Measurements from ENCODE around the gene WWOX.
A peak's percentile ranks its signal among the peaks of the same experiment; 100 is the strongest.

Gene WWOX

DNA sequence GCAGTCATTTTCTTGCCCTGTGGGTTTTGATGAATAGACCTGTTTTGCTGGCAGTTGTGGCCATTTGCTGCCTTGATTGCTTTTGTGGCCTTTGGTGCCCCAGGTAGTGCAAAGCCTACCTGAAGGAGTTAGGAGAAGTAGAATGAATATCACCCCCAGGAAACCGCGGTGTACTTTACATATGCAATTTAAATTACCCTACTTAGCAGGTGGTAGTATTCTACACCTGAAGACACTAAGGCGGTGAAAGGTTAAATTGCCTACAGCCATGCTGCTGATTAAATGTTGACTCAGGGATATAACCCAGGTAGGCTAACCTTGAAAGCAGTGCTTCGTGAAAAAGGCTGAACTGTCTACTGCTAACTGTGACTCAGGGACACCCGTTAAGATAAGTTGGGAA lies 27.2 kb upstream of the WWOX start:
- no peak for DNase-seq (ENCODE audit: low read depth, low spot score)
- H3K36me3 ChIP-seq (ENCODE audit: insufficient read depth, low read length), result no peaks in the 10 kb centered on the region

DNA sequence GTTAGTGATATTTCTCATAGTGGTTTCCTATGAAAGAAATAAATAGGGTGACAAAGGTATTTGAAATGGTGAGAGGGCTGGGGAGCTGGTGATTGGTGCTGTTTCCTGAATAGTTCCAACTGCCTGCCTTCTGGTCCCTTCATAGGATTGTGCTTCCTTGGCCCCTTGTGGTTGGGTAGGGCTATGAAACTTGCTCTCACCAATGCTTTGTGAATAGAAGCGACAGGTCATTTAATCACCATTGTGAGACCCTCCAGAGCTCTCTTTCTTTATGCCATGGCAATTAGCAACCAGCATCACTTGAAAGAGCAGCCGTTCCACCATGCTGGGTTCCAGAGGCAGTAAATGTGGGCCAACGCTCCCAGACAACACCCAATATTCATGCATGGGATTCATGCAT lies 23.7 kb upstream of the WWOX start:
- TF ChIP-seq POLR2AphosphoS5 (IDR thresholded peaks at IDR 0.05; ENCODE audit: borderline replicate concordance, low read depth, low read length) (no peak), EZH2 (IDR thresholded peaks at IDR 0.05) (no peak), FOXP2 (optimal IDR thresholded peaks at IDR 0.05; ENCODE audit: control extremely low read depth, extremely low read length, insufficient read depth) (no peak)
- no peaks in the 10 kb centered on the region for H3K9me3 ChIP-seq (ENCODE audit: low read depth, low read length)
- H3K27ac ChIP-seq, result no peak overlapping the region
- H3K9ac ChIP-seq (ENCODE audit: insufficient read length), result no peak overlapping the region
- H3K4me3 ChIP-seq, result no peak overlapping the region
- no peaks in the 10 kb centered on the region for H3K36me3 ChIP-seq (ENCODE audit: insufficient read depth, low read length)
- no peak for DNase-seq (ENCODE audit: low read depth, low spot score)

More for the DNA sequence above, 27.2 kb upstream of the WWOX start:
- Histone ChIP-seq H3K9ac (ENCODE audit: insufficient read length) (no peak overlapping the region), H3K27ac (no peak overlapping the region), H3K9me3 (ENCODE audit: low read depth, low read length) (no peaks in the 10 kb centered on the region), H3K4me3 (no peak overlapping the region)
- TF ChIP-seq EZH2 (IDR thresholded peaks at IDR 0.05) (no peak), POLR2AphosphoS5 (IDR thresholded peaks at IDR 0.05; ENCODE audit: borderline replicate concordance, low read depth, low read length) (no peak), FOXP2 (optimal IDR thresholded peaks at IDR 0.05; ENCODE audit: control extremely low read depth, extremely low read length, insufficient read depth) (no peak)

DNA sequence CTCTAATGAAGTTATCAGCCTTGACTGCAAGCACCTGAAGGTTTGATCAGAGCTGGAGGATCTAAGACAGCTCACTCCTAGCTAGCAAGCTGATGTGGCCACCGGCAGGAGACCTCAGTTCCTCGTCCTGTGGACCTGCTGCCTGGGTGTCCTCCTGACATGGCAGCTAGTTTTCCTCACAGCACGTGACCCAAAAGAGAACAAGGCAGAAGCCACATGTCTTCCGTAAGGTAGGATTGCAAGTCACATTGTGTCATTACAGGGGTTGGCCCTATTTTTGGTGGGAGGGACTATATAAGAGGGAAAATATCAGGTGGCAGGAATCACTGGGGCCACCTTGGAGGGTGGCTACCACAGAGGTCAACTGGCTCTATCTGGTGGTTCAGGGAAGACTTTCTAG lies 18.1 kb upstream of the WWOX start:
- H3K4me3 ChIP-seq, result no peak overlapping the region
- TF ChIP-seq POLR2AphosphoS5 (IDR thresholded peaks at IDR 0.05; ENCODE audit: borderline replicate concordance, low read depth, low read length), result no peak
- no peak for TF ChIP-seq FOXP2 (optimal IDR thresholded peaks at IDR 0.05; ENCODE audit: control extremely low read depth, extremely low read length, insufficient read depth)
- no peak for TF ChIP-seq EZH2 (IDR thresholded peaks at IDR 0.05)
- no peaks in the 10 kb centered on the region for H3K36me3 ChIP-seq (ENCODE audit: insufficient read depth, low read length)
- no peak overlapping the region for H3K27ac ChIP-seq
- H3K9ac ChIP-seq (ENCODE audit: insufficient read length), result no peak overlapping the region
- DNase-seq (ENCODE audit: low read depth, low spot score), result no peak
- H3K9me3 ChIP-seq (ENCODE audit: low read depth, low read length), result no peaks in the 10 kb centered on the region

DNA sequence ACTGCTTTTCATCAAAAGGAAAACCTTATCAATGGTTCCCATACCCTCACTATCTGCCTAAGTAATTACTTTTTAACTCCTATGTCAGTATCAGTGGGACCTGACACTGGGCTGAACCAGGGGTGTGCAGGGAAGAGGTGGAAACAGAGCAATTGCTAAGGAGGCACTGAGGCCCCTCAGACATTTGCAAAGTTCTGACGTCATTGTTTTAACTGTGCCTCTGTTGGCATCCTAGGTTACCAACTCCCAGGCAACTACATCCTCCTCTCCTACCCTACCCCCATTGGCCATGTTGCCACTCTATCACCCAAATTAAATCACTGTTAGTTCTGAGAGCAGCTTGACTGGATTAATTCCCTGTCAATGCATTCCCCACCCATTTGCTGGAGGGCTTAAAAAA lies 8.0 kb upstream of the WWOX start:
- TF ChIP-seq FOXP2 (optimal IDR thresholded peaks at IDR 0.05; ENCODE audit: control extremely low read depth, extremely low read length, insufficient read depth) (no peak), POLR2AphosphoS5 (IDR thresholded peaks at IDR 0.05; ENCODE audit: borderline replicate concordance, low read depth, low read length) (no peak), EZH2 (IDR thresholded peaks at IDR 0.05) (no peak)
- H3K4me3 ChIP-seq, result no peak overlapping the region
- no peak overlapping the region for H3K27ac ChIP-seq
- DNase-seq (ENCODE audit: low read depth, low spot score), result no peak
- H3K9ac ChIP-seq (ENCODE audit: insufficient read length), result no peak overlapping the region
- no peaks in the 10 kb centered on the region for H3K36me3 ChIP-seq (ENCODE audit: insufficient read depth, low read length)
- H3K9me3 ChIP-seq (ENCODE audit: low read depth, low read length), result no peaks in the 10 kb centered on the region

DNA sequence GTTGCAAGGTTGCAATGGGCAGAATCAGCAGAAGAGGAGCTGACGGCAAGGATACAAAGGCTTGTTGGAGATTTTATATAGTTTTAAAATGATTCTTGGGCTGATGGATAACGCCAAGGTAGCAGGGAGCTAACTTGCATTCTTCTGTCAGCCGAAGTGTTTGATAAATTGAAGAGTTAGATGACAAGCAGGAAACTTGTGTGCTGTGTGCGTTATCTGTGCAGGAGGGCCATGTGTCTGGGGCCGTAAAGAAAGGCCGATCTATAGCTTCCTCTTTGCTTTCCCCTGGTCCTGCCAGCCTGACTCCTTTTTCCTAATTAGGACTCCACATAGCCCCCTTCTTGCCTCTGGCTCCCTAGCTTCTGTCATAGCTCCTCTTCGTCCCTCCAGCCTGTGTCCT lies 6.7 kb upstream of the WWOX start:
- peak overlapping the region; percentile 51 for H3K27ac ChIP-seq
- no peak for DNase-seq (ENCODE audit: low read depth, low spot score)
- TF ChIP-seq EZH2 (IDR thresholded peaks at IDR 0.05) (no peak), FOXP2 (optimal IDR thresholded peaks at IDR 0.05; ENCODE audit: control extremely low read depth, extremely low read length, insufficient read depth) (no peak), POLR2AphosphoS5 (IDR thresholded peaks at IDR 0.05; ENCODE audit: borderline replicate concordance, low read depth, low read length) (no peak)

DNA sequence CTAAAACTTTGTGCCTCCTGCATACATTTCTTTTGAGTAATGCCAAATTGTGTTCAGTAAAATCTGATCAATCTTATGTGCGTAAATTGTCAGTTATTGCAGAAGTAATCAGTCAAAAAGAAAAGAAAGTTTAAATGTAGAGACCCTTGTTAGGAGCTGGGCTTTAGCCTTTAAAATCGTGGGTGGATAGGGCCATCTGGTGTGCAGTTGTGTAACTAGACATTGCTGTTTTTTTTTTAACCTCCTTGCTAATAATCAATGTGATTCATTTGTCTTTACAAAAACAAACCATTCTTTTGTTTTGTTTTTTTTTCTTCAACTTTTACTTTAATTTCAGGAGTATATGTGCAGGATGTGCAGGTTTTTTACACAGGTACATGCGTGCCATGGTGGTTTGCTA lies 5.3 kb upstream of the WWOX start:
- DNase-seq (ENCODE audit: low read depth, low spot score), result no peak
- Histone ChIP-seq H3K9me3 (ENCODE audit: low read depth, low read length) (no peaks in the 10 kb centered on the region), H3K36me3 (ENCODE audit: insufficient read depth, low read length) (no peaks in the 10 kb centered on the region), H3K4me3 (no peak overlapping the region), H3K27ac (peak overlapping the region; percentile 51), H3K9ac (ENCODE audit: insufficient read length) (no peak overlapping the region)
- TF ChIP-seq POLR2AphosphoS5 (IDR thresholded peaks at IDR 0.05; ENCODE audit: borderline replicate concordance, low read depth, low read length) (no peak), FOXP2 (optimal IDR thresholded peaks at IDR 0.05; ENCODE audit: control extremely low read depth, extremely low read length, insufficient read depth) (no peak), EZH2 (IDR thresholded peaks at IDR 0.05) (no peak)

More for the DNA sequence above, 6.7 kb upstream of the WWOX start:
- Histone ChIP-seq H3K36me3 (ENCODE audit: insufficient read depth, low read length) (no peaks in the 10 kb centered on the region), H3K4me3 (no peak overlapping the region), H3K9ac (ENCODE audit: insufficient read length) (no peak overlapping the region), H3K9me3 (ENCODE audit: low read depth, low read length) (no peaks in the 10 kb centered on the region)

DNA sequence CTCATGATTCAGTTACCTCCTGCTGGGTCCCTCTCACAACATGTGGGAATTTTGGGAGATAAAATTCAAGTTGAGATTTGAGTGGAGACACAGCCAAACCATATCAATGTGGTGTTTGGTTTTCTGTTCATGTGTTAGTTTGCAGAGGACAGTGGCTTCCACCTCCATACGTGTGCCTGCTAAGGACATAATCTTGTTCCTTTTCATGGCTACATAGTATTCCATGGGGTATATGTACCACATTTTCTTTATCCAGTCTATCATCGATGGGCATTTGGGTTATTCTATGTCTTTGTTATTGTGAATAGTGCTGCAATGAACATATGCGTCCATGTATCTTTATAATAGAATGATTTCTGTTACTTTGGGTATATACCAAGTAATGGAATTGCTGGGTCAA lies 4.5 kb upstream of the WWOX start:
- no peak for TF ChIP-seq FOXP2 (optimal IDR thresholded peaks at IDR 0.05; ENCODE audit: control extremely low read depth, extremely low read length, insufficient read depth)
- TF ChIP-seq POLR2AphosphoS5 (IDR thresholded peaks at IDR 0.05; ENCODE audit: borderline replicate concordance, low read depth, low read length), result no peak
- TF ChIP-seq EZH2 (IDR thresholded peaks at IDR 0.05), result no peak
- no peaks in the 10 kb centered on the region for H3K9me3 ChIP-seq (ENCODE audit: low read depth, low read length)
- no peak for DNase-seq (ENCODE audit: low read depth, low spot score)
- H3K36me3 ChIP-seq (ENCODE audit: insufficient read depth, low read length), result no peaks in the 10 kb centered on the region
- H3K27ac ChIP-seq, result 0 out of 2 replicates have a peak overlapping the region, but pooled peaks have one; percentile 68
- H3K9ac ChIP-seq (ENCODE audit: insufficient read length), result no peak overlapping the region
- no peak overlapping the region for H3K4me3 ChIP-seq

DNA sequence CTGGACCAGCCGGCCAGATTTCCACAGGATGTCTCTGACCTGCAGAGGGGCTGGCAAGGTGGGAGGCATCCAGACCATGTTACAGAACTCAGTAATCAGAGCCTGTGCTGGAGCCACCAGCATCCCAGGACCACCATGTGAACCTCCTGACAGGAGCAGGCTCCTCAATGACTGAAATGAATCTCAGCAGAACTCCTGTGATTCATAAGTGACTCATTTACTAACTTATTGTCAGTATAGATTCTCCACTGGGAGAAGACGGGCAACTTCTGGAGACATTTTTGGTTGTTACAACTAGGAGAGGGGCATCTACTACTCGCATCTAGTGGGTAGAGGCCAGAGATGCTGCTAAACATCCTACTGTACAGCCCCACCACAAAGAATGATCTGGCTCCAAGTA lies 3.1 kb upstream of the WWOX start:
- H3K9ac ChIP-seq (ENCODE audit: insufficient read length), result no peak overlapping the region
- no peak overlapping the region for H3K4me3 ChIP-seq
- DNase-seq (ENCODE audit: low read depth, low spot score), result no peak
- H3K27ac ChIP-seq, result peak overlapping the region; percentile 98
- H3K36me3 ChIP-seq (ENCODE audit: insufficient read depth, low read length), result no peaks in the 10 kb centered on the region
- H3K9me3 ChIP-seq (ENCODE audit: low read depth, low read length), result no peaks in the 10 kb centered on the region
- no peak for TF ChIP-seq FOXP2 (optimal IDR thresholded peaks at IDR 0.05; ENCODE audit: control extremely low read depth, extremely low read length, insufficient read depth)

DNA sequence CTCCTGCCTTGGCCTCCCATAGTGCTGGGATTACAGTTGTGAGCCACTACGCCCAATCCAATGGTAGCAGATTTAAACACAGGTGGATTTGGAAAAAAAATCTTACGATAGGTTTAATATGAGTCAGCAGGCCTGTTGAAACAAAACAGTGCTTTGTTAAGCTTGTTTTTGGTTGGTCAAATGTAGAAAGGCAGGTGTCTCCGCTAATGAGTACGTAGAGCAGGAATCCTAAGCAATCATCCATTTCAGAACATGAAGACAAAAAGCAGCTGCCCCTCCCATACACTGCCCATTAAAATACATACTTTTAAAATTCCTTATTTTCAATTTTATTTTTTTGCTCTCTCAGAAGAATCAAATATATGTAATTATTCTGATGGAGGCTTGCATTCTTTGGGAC lies 1.9 kb upstream of the WWOX start:
- Histone ChIP-seq H3K9me3 (ENCODE audit: low read depth, low read length) (no peaks in the 10 kb centered on the region), H3K9ac (ENCODE audit: insufficient read length) (peak overlapping the region; percentile 59), H3K27ac (peak overlapping the region; percentile 98), H3K36me3 (ENCODE audit: insufficient read depth, low read length) (no peaks in the 10 kb centered on the region), H3K4me3 (no peak overlapping the region)
- DNase-seq (ENCODE audit: low read depth, low spot score), result no peak
- TF ChIP-seq EZH2 (IDR thresholded peaks at IDR 0.05), result no peak
- no peak for TF ChIP-seq POLR2AphosphoS5 (IDR thresholded peaks at IDR 0.05; ENCODE audit: borderline replicate concordance, low read depth, low read length)
- no peak for TF ChIP-seq FOXP2 (optimal IDR thresholded peaks at IDR 0.05; ENCODE audit: control extremely low read depth, extremely low read length, insufficient read depth)

Measured in SK-N-MC (cell line).